Progenitor cell of endocrine pancreas (in vitro differentiated cells): ENCODE data around the gene HIGD1A. TPM values are rescaled to one million over a fixed set of nuclear protein-coding genes. Genes with fewer than 3 reads are reported as not detected.
A peak's percentile ranks its signal among the peaks of the same experiment; 100 is the strongest.

ENCODE experiments used
- DNase-seq: peaks from one replicate; pipeline ENCODE4 v3.0.0; 2021; ENCODE audit warnings: low spot score; ENCODE audit not compliant: unreplicated experiment
- H3K27ac Mint-ChIP-seq: 2 replicates; pipeline ENCODE4 v1.8.0; 2021; ENCODE audit warnings: mild to moderate bottlenecking, moderate library complexity, mixed read lengths
- H3K27me3 Mint-ChIP-seq: 2 replicates; pipeline ENCODE4 v1.8.0; 2021; ENCODE audit warnings: mixed read lengths
- H3K36me3 Mint-ChIP-seq: 2 replicates; pipeline ENCODE4 v1.8.0; 2022; ENCODE audit warnings: mixed read lengths; ENCODE audit not compliant: insufficient read depth
- H3K4me1 Mint-ChIP-seq: 2 replicates; pipeline ENCODE4 v1.8.0; 2021; ENCODE audit warnings: low read depth, mixed read lengths
- H3K4me3 Mint-ChIP-seq: 2 replicates; pipeline ENCODE4 v1.8.0; 2021; ENCODE audit warnings: low read depth, mild to moderate bottlenecking, moderate library complexity, mixed read lengths
- H3K9me3 Mint-ChIP-seq: 2 replicates; pipeline ENCODE4 v1.8.0; 2021; ENCODE audit warnings: low read depth, mixed read lengths
- CTCF ChIP-seq: fragments of 200-600 bp; sonication (generic); IDR thresholded peaks from one replicate; pipeline ENCODE4 v1.5.0; 2021; ENCODE audit warnings: antibody characterized with exemption, mild to moderate bottlenecking; ENCODE audit not compliant: unreplicated experiment
- total RNA-seq: library from RNA; stranded (reverse); gene quantifications from 2 replicates; pipeline ENCODE4 v1.2.1, GENCODE V29; 2021

Gene HIGD1A
- total RNA-seq, 1 donor from 2014 or later, result 92.3 TPM

GRCh38 chr3:42745776-42746454, 58.4 kb downstream of the HIGD1A start:
- Mint-ChIP-seq H3K27ac (peak overlapping the region; percentile 49), H3K27me3 (no peaks in the 10 kb centered on the region), H3K36me3 (no peaks in the 10 kb centered on the region), H3K4me1 (peaks cover 13% of the 10 kb centered on the region), H3K9me3 (no peaks in the 10 kb centered on the region), H3K4me3 (no peak overlapping the region)
- no peak for TF ChIP-seq CTCF
- no peak for DNase-seq

GRCh38 chr3:42745291-42745745, 59.0 kb downstream of the HIGD1A start:
- H3K27ac Mint-ChIP-seq, result no peak overlapping the region
- TF ChIP-seq CTCF, result no peak

GRCh38 chr3:42743204-42743995, 60.9 kb downstream of the HIGD1A start:
- H3K4me1 Mint-ChIP-seq, result peaks cover 13% of the 10 kb centered on the region
- DNase-seq, result no peak
- TF ChIP-seq CTCF, result no peak

More at GRCh38 chr3:42745291-42745745, 59.0 kb downstream of the HIGD1A start:
- Mint-ChIP-seq H3K9me3 (no peaks in the 10 kb centered on the region), H3K36me3 (no peaks in the 10 kb centered on the region), H3K27me3 (no peaks in the 10 kb centered on the region), H3K4me1 (peaks cover 13% of the 10 kb centered on the region), H3K4me3 (no peak overlapping the region)
- DNase-seq, result no peak

GRCh38 chr3:42742688-42743087, 61.6 kb downstream of the HIGD1A start:
- TF ChIP-seq CTCF, result no peak
- Mint-ChIP-seq H3K9me3 (peaks cover 3% of the 10 kb centered on the region), H3K27ac (no peak overlapping the region), H3K27me3 (no peaks in the 10 kb centered on the region), H3K4me3 (no peak overlapping the region), H3K36me3 (no peaks in the 10 kb centered on the region), H3K4me1 (peaks cover 13% of the 10 kb centered on the region)
- DNase-seq, result no peak

More at GRCh38 chr3:42743204-42743995, 60.9 kb downstream of the HIGD1A start:
- Mint-ChIP-seq H3K27me3 (no peaks in the 10 kb centered on the region), H3K27ac (no peak overlapping the region), H3K36me3 (no peaks in the 10 kb centered on the region), H3K4me3 (no peak overlapping the region), H3K9me3 (peaks cover 2% of the 10 kb centered on the region)

- H3K4me1 Mint-ChIP-seq, result peaks cover 13% of the 10 kb centered on the region
- H3K27ac Mint-ChIP-seq, result no peak overlapping the region
- no peak for TF ChIP-seq CTCF
- no peaks in the 10 kb centered on the region for H3K36me3 Mint-ChIP-seq
- no peak for DNase-seq
- no peaks in the 10 kb centered on the region for H3K27me3 Mint-ChIP-seq
- peaks cover 3% of the 10 kb centered on the region for H3K9me3 Mint-ChIP-seq
- no peak overlapping the region for H3K4me3 Mint-ChIP-seq
Observed at GRCh38 chr3:42742259-42742658, 62.0 kb downstream of the HIGD1A start.
